HG03097 (cell line): ENCODE results near the gene AMPD3.

Source experiments
- ATAC-seq: cut with Tn5 transposase; IDR thresholded peaks from one replicate; pipeline ENCODE4 v1.9.1; 2021; ENCODE audit not compliant: unreplicated experiment, low FRiP score

The AMPD3 gene

DNA sequence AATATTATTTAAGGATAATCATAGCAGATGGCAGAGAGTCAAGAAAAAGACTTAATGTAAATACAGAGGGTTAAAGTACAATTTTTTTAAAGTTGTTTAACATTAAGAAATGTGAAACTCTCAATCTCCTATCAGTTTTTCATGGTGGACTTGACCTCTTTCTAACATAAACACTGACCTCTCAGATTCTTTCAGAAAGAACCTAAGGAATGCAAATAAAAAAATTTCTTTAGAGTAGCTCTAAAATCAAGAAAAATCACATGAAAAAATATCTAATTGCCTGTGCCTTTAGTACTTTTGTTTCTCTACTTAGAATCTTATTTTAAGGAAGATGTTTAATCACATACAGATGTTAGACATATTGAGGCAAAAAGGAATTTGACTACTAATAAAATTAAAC, 73.1 kb downstream of the AMPD3 start:
- no peak for ATAC-seq

DNA sequence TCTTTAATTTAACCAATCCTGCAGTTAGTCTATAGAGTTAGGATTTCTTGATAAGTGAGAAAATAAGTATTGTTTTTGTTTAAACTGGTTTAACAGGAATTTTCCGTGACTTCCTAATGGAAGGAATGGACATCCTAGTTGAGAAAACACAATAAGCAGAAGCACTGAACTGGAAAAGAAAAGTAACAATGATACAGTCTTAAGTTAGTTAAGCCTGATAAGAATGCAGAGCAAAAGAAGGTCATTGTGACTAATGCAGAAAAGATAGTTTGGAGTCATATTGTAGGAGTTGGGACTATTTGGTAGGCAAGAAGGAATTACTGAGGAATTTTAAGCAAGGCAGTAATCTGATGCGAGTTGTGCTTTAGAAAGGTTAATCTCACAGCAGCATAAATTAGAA, 74.2 kb downstream of the AMPD3 start:
- no peak for ATAC-seq

DNA sequence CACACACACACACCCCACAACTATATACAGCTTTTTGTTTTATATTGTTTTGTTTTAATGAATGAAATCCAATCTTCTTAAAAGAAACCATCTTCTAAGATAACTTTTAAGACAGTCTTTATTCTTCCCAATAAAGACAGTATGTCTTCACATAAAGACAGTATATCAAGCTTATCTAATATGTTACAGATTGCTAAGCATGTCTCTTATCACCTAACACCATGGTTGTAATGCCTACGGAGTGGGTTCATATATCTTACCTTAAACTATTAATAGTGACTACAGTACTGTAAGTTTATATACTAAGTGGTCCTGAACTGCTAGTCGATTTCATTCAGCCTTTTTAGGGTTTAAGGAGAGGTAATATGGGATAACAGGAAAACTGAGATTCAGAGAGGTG, 77.5 kb downstream of the AMPD3 start:
- ATAC-seq, result no peak

DNA sequence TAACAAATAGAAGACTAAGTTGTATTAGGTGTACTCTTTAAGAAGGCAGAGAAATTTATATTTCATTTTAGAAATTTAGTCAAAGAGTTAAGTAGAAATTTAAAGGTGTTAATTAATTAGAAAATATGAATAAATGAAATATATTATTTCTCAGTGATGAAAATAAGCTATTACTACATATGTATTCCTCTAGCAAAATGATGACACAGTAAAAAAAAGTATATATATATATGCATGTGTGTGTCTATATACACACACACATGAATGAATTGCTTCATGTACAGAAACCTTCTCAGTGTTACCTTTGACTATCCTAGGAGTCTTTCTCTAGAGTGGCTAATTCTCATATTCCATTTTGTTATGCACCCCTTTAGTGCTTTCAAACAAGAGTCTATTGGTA, 78.3 kb downstream of the AMPD3 start:
- ATAC-seq, result no peak

- ATAC-seq, result no peak
These were observed 79.3 kb downstream of the AMPD3 start for GRCh38 chr11:10534316-10534715.

DNA sequence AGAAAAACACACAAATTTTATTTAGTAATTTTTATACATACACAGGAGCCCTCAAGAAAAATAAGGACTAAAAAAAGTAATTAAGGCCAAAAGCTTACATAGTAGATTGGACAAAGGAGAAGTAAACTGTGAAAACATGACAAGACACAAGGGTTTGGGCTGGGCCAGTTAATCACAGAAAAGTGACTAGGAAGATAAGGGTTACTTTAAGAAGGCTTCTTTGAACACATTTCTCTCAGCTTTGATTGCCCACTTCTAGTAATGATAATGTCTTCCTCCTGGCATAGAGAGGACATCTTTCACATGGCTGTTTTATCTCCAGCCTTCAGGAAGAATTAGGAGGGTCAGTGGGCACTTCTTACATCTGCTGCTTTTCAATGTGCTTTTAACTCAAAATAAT, 82.5 kb downstream of the AMPD3 start:
- ATAC-seq, result no peak

DNA sequence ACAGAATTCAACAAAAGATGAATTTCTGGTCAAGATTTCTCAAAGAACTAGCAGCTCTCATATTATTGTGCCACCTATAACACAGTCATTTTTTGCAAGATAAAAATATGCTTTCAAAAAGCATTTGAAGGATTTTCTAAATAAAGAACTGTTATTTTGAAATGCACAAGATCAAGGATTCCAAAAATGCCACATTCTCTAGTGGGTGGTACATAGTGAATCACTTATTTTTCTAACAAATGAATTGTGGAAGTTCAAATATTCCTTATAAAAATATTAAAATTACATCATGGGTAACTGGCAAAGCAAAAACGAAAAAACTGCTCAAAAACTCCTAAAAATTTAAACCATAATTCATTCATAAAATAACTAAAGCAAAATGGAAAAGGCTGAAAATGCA, 83.9 kb downstream of the AMPD3 start:
- no peak for ATAC-seq

GRCh38 chr11:10539339-10539738, 84.3 kb downstream of the AMPD3 start:
- ATAC-seq, result no peak

GRCh38 chr11:10540546-10540914, 85.5 kb downstream of the AMPD3 start:
- ATAC-seq, result peak; percentile 14

GRCh38 chr11:10540915-10541560, 86.0 kb downstream of the AMPD3 start, which contains the start of gene RNF141:
TSS of gene RNF141 (minus strand) at chr11:10541187. CDS start at chr11:10534158, 7,029 bp downstream.
- ATAC-seq, result peak; percentile 98

DNA sequence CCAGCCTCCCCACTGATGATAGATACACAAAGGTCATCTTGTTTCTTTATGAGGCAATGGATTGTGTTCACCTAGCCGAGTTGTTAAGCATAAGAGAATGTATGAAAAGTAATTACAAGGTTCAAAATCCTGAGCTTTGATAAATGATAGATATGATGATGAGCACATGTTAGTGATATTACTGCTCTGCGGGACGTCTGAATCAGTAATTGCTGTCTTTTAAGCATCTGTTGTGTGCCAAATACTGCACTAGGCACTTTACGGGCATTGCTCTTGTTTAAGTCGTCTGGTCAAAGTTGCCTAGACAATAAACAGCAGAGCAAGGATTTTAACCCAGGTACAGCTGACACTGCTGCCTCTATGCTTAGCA, 86.5 kb downstream of the AMPD3 start:
- ATAC-seq, result no peak

- ATAC-seq, result no peak
These were observed 87.7 kb downstream of the AMPD3 start for GRCh38 chr11:10542776-10543175.

DNA sequence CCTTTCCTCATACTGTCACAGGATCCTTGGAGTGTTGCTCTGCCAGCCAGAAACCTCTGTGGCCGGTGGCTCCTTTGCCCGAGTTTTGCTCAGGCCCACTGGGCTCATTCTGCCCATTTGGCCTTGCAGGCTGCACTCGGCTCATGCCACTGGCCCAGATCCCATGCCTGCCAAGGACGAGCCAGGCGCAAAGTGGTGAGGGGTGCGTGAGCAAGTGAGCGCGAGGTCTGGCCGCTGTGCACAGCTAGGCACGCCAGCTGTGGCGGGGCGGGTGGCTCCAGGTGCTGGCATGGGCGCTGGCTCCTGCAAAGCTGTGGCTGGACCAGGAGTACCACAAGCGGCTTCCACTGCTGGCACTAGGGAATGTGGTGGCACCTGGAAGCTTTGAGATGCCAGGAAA, 88.7 kb downstream of the AMPD3 start:
- no peak for ATAC-seq

- ATAC-seq, result no peak
These were observed 89.7 kb downstream of the AMPD3 start for GRCh38 chr11:10544491-10545465.

GRCh38 chr11:10550503-10551289, 95.6 kb downstream of the AMPD3 start:
- ATAC-seq, result no peak

GRCh38 chr11:10551290-10551592, 96.2 kb downstream of the AMPD3 start:
- ATAC-seq, result no peak

DNA sequence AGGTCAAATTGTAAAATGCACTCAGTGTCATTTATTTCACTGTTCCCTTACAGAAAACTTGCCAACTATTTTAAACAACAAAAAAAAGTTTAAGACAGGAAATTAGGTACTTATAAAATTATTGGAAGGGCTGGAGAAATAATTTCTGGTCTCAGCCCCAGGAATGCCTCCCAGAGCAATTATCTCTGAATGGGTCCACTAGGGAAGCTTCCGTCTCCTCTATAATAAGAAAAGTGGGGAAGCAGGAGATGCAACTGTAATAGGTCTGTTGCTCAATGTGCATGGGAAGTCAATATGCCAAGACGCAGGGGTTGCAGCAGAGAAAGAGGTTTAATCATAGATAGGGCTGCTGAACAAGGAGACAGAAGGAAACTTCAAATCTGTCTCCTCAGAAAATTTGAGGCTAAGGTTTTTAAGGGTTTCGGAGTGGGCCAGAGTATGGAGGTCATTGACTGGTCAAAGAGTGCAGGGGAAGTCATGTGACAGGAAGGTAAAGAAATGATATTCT, 96.8 kb downstream of the AMPD3 start:
- ATAC-seq, result no peak

DNA sequence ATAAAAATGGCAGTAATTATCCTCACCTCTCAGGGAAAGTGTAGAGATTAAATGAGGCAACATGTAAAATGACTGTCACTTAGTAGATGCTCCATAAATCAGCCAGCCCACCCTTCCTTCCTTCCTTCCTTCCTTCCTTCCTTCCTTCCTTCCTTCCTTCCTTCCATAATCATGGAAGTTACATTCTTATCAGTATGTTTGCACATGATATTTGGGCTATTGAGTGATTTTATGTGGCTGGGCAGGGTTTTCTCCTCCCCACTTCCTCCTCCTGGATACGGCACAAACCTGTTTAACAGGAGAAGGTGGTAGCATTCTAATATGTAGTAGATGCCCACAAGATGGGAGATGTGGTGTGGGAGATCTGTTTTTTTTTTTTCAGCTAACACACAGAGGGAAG, 101.5 kb downstream of the AMPD3 start:
- no peak for ATAC-seq
